Mesenchymal stem cell (in vitro differentiated cells and primary cell): ENCODE measurements around the gene YAP1.
A peak's percentile ranks its signal among the peaks of the same experiment; 100 is the strongest.

ENCODE experiments used
- DNase-seq: peaks from one replicate; pipeline ENCODE4 v3.0.0-alpha.2; 2013
- H2AFZ ChIP-seq: one replicate; pipeline ENCODE4 v1.6.1; 2013; ENCODE audit warnings: low read depth, mild to moderate bottlenecking, control low read depth, inconsistent platforms, low read length, moderate library complexity
- H2AK5ac ChIP-seq: 2 replicates; pipeline ENCODE4 v1.6.1; 2013; ENCODE audit warnings: low read length, moderate library complexity, mild to moderate bottlenecking, inconsistent platforms; ENCODE audit not compliant: severe bottlenecking
- H2BK120ac ChIP-seq: one replicate; pipeline ENCODE4 v1.6.1; 2013; ENCODE audit warnings: low read depth, mild to moderate bottlenecking, inconsistent platforms, low read length, moderate library complexity
- H2BK12ac ChIP-seq, 2 experiments: one replicate each; pipeline ENCODE4 v1.6.1; 2013; ENCODE audit warnings: inconsistent platforms in 2 of 2, low read length in 2 of 2, mild to moderate bottlenecking in 2 of 2, moderate library complexity in 2 of 2, control low read depth in 1 of 2
- H2BK15ac ChIP-seq: one replicate; pipeline ENCODE4 v1.6.1; 2013; ENCODE audit warnings: mild to moderate bottlenecking, low read depth, inconsistent platforms; ENCODE audit not compliant: poor library complexity, severe bottlenecking
- H2BK5ac ChIP-seq: 2 replicates; pipeline ENCODE4 v1.6.1; 2013; ENCODE audit warnings: low read depth, mild to moderate bottlenecking, low read length, control low read depth, inconsistent platforms; ENCODE audit not compliant: poor library complexity, severe bottlenecking
- H3K14ac ChIP-seq, 2 experiments: one replicate each; pipeline ENCODE4 v1.6.1; 2013; ENCODE audit warnings: inconsistent platforms in 2 of 2, low read length in 2 of 2, control low read depth in 1 of 2, mild to moderate bottlenecking in 1 of 2, moderate library complexity in 1 of 2
- H3K18ac ChIP-seq, 2 experiments: one replicate each; pipeline ENCODE4 v1.6.1; 2013; ENCODE audit warnings: inconsistent platforms in 2 of 2, low read length in 2 of 2, control low read depth in 1 of 2, low read depth in 1 of 2, mild to moderate bottlenecking in 1 of 2
- H3K23ac ChIP-seq, 2 experiments: one replicate each; pipeline ENCODE4 v1.6.1; 2013; ENCODE audit warnings: inconsistent platforms in 2 of 2, low read length in 2 of 2, mild to moderate bottlenecking in 2 of 2, moderate library complexity in 2 of 2, control low read depth in 1 of 2
- H3K27ac ChIP-seq: 2 replicates; pipeline ENCODE4 v1.5.1; 2013; ENCODE audit warnings: mild to moderate bottlenecking, moderate library complexity, low read length, control low read depth, inconsistent platforms; ENCODE audit not compliant: poor library complexity, severe bottlenecking
- H3K27me3 ChIP-seq, 2 experiments: 2 replicates each; pipeline versions ENCODE4 v1.6.1 to v1.7.0; 2013; ENCODE audit warnings: low read length in 2 of 2, mild to moderate bottlenecking in 2 of 2, moderate library complexity in 2 of 2, control low read depth in 1 of 2, inconsistent platforms in 1 of 2; ENCODE audit not compliant: control insufficient read depth in 1 of 2, insufficient read depth in 1 of 2
- H3K36me3 ChIP-seq, 2 experiments: 2 replicates each; pipeline versions ENCODE4 v1.6.1 to v1.7.0; 2013; ENCODE audit warnings: low read length in 2 of 2, control low read depth in 1 of 2, inconsistent platforms in 1 of 2, low read depth in 1 of 2, mild to moderate bottlenecking in 1 of 2; ENCODE audit not compliant: insufficient read depth in 2 of 2, control insufficient read depth in 1 of 2
- H3K4ac ChIP-seq, 2 experiments: one replicate each; pipeline ENCODE4 v1.6.1; 2013; ENCODE audit warnings: inconsistent platforms in 2 of 2, low read length in 2 of 2, mild to moderate bottlenecking in 2 of 2, moderate library complexity in 2 of 2, control low read depth in 1 of 2, low read depth in 1 of 2
- H3K4me1 ChIP-seq: 2 replicates; pipeline ENCODE4 v1.6.1; 2013; ENCODE audit warnings: low read depth, low read length, control low read depth; ENCODE audit not compliant: control insufficient read depth, insufficient read depth
- H3K4me2 ChIP-seq: 2 replicates; pipeline ENCODE4 v1.6.1; 2013; ENCODE audit warnings: low read length, mild to moderate bottlenecking, inconsistent platforms; ENCODE audit not compliant: poor library complexity, severe bottlenecking
- H3K4me3 ChIP-seq, 2 experiments: 2 replicates each; pipeline versions ENCODE4 v1.5.1 to v1.7.0; 2013; ENCODE audit warnings: low read length in 2 of 2, mild to moderate bottlenecking in 2 of 2, control low read depth in 1 of 2, low read depth in 1 of 2; ENCODE audit not compliant: insufficient read depth in 1 of 2
- H3K79me1 ChIP-seq: replicated peaks from 2 replicates; pipeline ENCODE4 v1.6.1; 2013; ENCODE audit warnings: mild to moderate bottlenecking, control low read depth, low read length, inconsistent platforms; ENCODE audit not compliant: poor library complexity, severe bottlenecking
- H3K9ac ChIP-seq: 2 replicates; pipeline ENCODE4 v1.7.0; 2013; ENCODE audit warnings: mild to moderate bottlenecking, low read length, moderate library complexity
- H3K9me3 ChIP-seq: 2 replicates; pipeline ENCODE4 v1.7.0; 2013; ENCODE audit warnings: mild to moderate bottlenecking, low read length; ENCODE audit not compliant: control insufficient read depth
- H4K8ac ChIP-seq: one replicate; pipeline ENCODE4 v1.6.1; 2013; ENCODE audit warnings: inconsistent platforms, mild to moderate bottlenecking, low read length, moderate library complexity
- H4K91ac ChIP-seq: one replicate; pipeline ENCODE4 v1.6.1; 2013; ENCODE audit warnings: mild to moderate bottlenecking, low read length, inconsistent platforms
- WGBS: methylation state at CpG from one replicate; pipeline ENCODE4 v1.1.7; 2013; ENCODE audit warnings: mixed read lengths; 5-methylcytosine and 5-hydroxymethylcytosine counted together

YAP1 gene

GRCh38 chr11:102240502-102240901 lies 130.3 kb downstream of the YAP1 start:
- peak; percentile 44 for DNase-seq
- H3K4me3 ChIP-seq: no peak overlapping the region
- 81% methylated on average over 2 of the region's 2 CpGs for WGBS

GRCh38 chr11:102241026-102241425 lies 130.8 kb downstream of the YAP1 start:
- Histone ChIP-seq H3K9ac (no peak overlapping the region), H2BK15ac (no peak overlapping the region), H2AK5ac (no peak overlapping the region), H2BK120ac (no peak overlapping the region), H2AFZ (no peak overlapping the region), H3K18ac (no peak overlapping the region), H2BK12ac (no peak overlapping the region), H4K8ac (no peak overlapping the region), H2BK5ac (no peak overlapping the region), H3K4me2 (no peak overlapping the region), H3K4me3 (no peak overlapping the region), H3K14ac (peak overlapping the region in 1 of 2 experiments; percentile 31), H4K91ac (no peak overlapping the region), H3K23ac (no peak overlapping the region), H3K9me3 (no peaks in the 10 kb centered on the region), H3K4ac (peak overlapping the region in 1 of 2 experiments; percentile 24), H3K4me1 (peaks cover 18% of the 10 kb centered on the region), H3K79me1 (no peaks in the 10 kb centered on the region), H3K27me3 (no peaks in the 10 kb centered on the region), H3K36me3 (no peaks in the 10 kb centered on the region), H3K27ac (no peak overlapping the region)
- DNase-seq: peak; percentile 54
- 63% methylated on average over 1 of the region's 1 CpG for WGBS

More at GRCh38 chr11:102240502-102240901, 130.3 kb downstream of the YAP1 start:
- Histone ChIP-seq H3K4me2 (no peak overlapping the region), H3K79me1 (no peaks in the 10 kb centered on the region), H3K27me3 (no peaks in the 10 kb centered on the region), H2AFZ (no peak overlapping the region), H3K23ac (no peak overlapping the region), H2BK12ac (no peak overlapping the region), H3K18ac (no peak overlapping the region), H4K91ac (no peak overlapping the region), H2AK5ac (no peak overlapping the region), H3K36me3 (no peaks in the 10 kb centered on the region), H2BK120ac (no peak overlapping the region), H2BK15ac (no peak overlapping the region), H4K8ac (no peak overlapping the region), H3K14ac (no peak overlapping the region), H3K9me3 (no peaks in the 10 kb centered on the region), H2BK5ac (no peak overlapping the region), H3K9ac (no peak overlapping the region), H3K4ac (no peak overlapping the region), H3K4me1 (peaks cover 18% of the 10 kb centered on the region), H3K27ac (peak overlapping the region; percentile 25)

GRCh38 chr11:102243399-102243884 lies 133.2 kb downstream of the YAP1 start:
- H2BK15ac ChIP-seq: no peak overlapping the region
- no peak overlapping the region for H3K14ac ChIP-seq
- H3K4me2 ChIP-seq: no peak overlapping the region
- peaks cover 14% of the 10 kb centered on the region for H3K4me1 ChIP-seq
- H3K23ac ChIP-seq: no peak overlapping the region
- no peak overlapping the region for H2BK120ac ChIP-seq
- WGBS: 94% methylated on average over 2 of the region's 2 CpGs
- H3K27me3 ChIP-seq: no peaks in the 10 kb centered on the region
- H2AK5ac ChIP-seq: no peak overlapping the region
- H2BK12ac ChIP-seq: no peak overlapping the region
- H2AFZ ChIP-seq: no peak overlapping the region
- no peak overlapping the region for H2BK5ac ChIP-seq
- no peak for DNase-seq
- H3K18ac ChIP-seq: no peak overlapping the region
- no peaks in the 10 kb centered on the region for H3K79me1 ChIP-seq
- no peak overlapping the region for H3K27ac ChIP-seq
- no peaks in the 10 kb centered on the region for H3K9me3 ChIP-seq
- H4K91ac ChIP-seq: no peak overlapping the region
- no peak overlapping the region for H3K4me3 ChIP-seq
- H3K9ac ChIP-seq: no peak overlapping the region
- no peak overlapping the region for H3K4ac ChIP-seq
- H3K36me3 ChIP-seq: no peaks in the 10 kb centered on the region
- no peak overlapping the region for H4K8ac ChIP-seq

GRCh38 chr11:102244681-102245409 lies 134.6 kb downstream of the YAP1 start:
- no peaks in the 10 kb centered on the region for H3K27me3 ChIP-seq
- peak overlapping the region; percentile 44 for H3K9ac ChIP-seq
- H3K23ac ChIP-seq: no peak overlapping the region
- no peaks in the 10 kb centered on the region for H3K36me3 ChIP-seq
- H2BK12ac ChIP-seq: peak overlapping the region in 1 of 2 experiments; percentile 47
- no peak overlapping the region for H4K8ac ChIP-seq
- peak overlapping the region in 1 of 2 experiments; percentile 29 for H3K4me3 ChIP-seq
- no peaks in the 10 kb centered on the region for H3K9me3 ChIP-seq
- no peak overlapping the region for H2BK5ac ChIP-seq
- no peaks in the 10 kb centered on the region for H3K79me1 ChIP-seq
- H3K27ac ChIP-seq: no peak overlapping the region
- H4K91ac ChIP-seq: peak overlapping the region; percentile 27
- H3K4me1 ChIP-seq: peaks cover 14% of the 10 kb centered on the region
- H2BK15ac ChIP-seq: no peak overlapping the region
- no peak overlapping the region for H2AFZ ChIP-seq
- no peak overlapping the region for H2AK5ac ChIP-seq
- DNase-seq: peak; percentile 78
- H3K4ac ChIP-seq: no peak overlapping the region
- H3K4me2 ChIP-seq: peak overlapping the region; percentile 4
- H3K18ac ChIP-seq: peak overlapping the region; percentile 6 to 60
- WGBS: 61% methylated on average over 5 of the region's 5 CpGs
- peak overlapping the region in 1 of 2 experiments; percentile 62 for H3K14ac ChIP-seq
- no peak overlapping the region for H2BK120ac ChIP-seq
